Duodenal mucosa (tissue), 2 donors: ENCODE data around the gene KRTAP10-4.
"Not testable (repeated sequence)": the region's sequence is repeated elsewhere in the genome, so short reads cannot be mapped to it uniquely, and the experiment has no call there.

ENCODE experiments used
- H3K27ac ChIP-seq: one replicate; pipeline ENCODE4 v1.7.0; 2013; ENCODE audit warnings: low read depth, low read length
- H3K27me3 ChIP-seq, 2 donors: one replicate each; pipeline ENCODE4 v1.7.0; 2013; ENCODE audit warnings: low read length in 2 of 2, control low read depth in 1 of 2; ENCODE audit not compliant: insufficient read depth in 2 of 2, control insufficient read depth in 1 of 2
- H3K36me3 ChIP-seq, 2 donors: one replicate each; pipeline ENCODE4 v1.7.0; 2013; ENCODE audit warnings: low read length in 2 of 2, control low read depth in 1 of 2; ENCODE audit not compliant: insufficient read depth in 2 of 2, control insufficient read depth in 1 of 2
- H3K4me1 ChIP-seq, 2 donors: one replicate each; pipeline ENCODE4 v1.7.0; 2013; ENCODE audit warnings: low read length in 2 of 2, control low read depth in 1 of 2; ENCODE audit not compliant: insufficient read depth in 2 of 2, control insufficient read depth in 1 of 2
- H3K4me3 ChIP-seq, 2 donors: one replicate each; pipeline ENCODE4 v1.7.0; 2013; ENCODE audit warnings: low read length in 2 of 2, low read depth in 1 of 2
- H3K9ac ChIP-seq, 2 donors: one replicate each; pipeline ENCODE4 v1.7.0; 2013; ENCODE audit warnings: low read length in 2 of 2, low read depth in 1 of 2
- H3K9me3 ChIP-seq, 2 donors: one replicate each; pipeline ENCODE4 v1.7.0; 2013; ENCODE audit warnings: low read length in 2 of 2, control low read depth in 1 of 2; ENCODE audit not compliant: control insufficient read depth in 1 of 2

KRTAP10-4 gene

DNA sequence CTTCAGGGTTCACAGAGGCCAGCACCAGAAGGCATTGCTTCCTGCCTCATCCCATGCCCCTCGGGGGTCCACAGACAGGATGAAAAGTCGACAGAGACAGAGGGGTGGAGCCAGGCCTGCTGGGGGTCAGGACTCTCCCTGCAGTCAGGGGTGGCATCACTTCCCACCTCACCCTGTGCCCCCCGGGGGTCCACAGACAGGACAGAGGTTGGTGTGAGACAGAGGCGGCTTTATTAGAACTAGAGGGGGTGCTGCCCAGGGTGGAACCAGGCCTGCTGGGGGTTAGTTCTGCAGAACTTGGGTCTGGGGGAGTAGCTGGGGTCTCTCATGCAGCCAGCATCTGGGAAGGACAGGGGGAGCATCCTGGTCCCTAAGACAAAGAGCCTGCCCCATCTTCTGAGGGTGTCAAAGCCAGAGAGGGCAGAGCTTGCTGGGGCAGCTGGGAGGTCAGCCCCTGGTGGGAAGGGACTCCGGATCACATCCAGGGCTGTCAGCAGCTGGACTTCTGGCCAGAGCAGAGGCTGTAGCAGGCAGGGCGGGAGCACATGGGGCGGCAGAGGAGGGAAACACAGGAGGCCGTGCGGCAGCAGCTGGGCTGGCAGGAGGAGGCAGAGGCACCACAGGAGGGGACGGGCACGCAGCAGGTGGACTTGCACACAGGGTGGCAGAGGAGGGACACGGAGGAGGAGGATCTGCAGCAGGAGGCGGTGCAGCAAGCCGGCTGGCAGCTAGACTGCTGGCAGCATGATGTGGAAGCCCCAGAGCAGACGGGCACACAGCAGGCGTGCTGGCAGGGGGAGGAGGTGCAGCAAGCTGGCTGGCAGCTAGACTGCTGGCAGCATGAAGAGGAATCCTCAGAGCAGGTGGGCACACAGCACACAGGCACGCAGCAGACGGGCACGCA, 17.6 kb downstream of the KRTAP10-4 start:
- H3K27me3 ChIP-seq, result peaks cover 0 to 17% of the 10 kb centered on the region in 2 donors
- not testable (repeated sequence) for H3K9me3 ChIP-seq, H3K4me3 ChIP-seq, H3K27ac ChIP-seq, H3K4me1 ChIP-seq, H3K9ac ChIP-seq, H3K36me3 ChIP-seq

DNA sequence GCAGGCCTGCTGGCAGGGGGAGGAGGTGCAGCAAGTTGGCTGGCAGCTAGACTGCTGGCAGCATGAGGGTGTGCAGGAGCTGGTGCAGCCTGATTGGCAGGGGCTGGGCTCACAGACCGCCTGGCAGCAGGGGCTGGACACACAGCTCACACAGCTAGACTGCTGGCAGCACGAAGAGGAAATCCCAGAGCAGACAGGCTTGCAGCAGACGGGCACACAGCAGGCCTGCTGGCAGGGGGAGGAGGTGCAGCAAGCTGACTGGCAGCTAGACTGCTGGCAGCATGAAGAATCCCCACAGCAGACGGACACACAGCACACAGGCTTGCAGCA, 18.2 kb downstream of the KRTAP10-4 start:
- not testable (repeated sequence) for H3K9me3 ChIP-seq, H3K4me3 ChIP-seq, H3K27ac ChIP-seq, H3K4me1 ChIP-seq, H3K9ac ChIP-seq, H3K36me3 ChIP-seq
- H3K27me3 ChIP-seq, result peaks cover 0 to 16% of the 10 kb centered on the region in 2 donors

DNA sequence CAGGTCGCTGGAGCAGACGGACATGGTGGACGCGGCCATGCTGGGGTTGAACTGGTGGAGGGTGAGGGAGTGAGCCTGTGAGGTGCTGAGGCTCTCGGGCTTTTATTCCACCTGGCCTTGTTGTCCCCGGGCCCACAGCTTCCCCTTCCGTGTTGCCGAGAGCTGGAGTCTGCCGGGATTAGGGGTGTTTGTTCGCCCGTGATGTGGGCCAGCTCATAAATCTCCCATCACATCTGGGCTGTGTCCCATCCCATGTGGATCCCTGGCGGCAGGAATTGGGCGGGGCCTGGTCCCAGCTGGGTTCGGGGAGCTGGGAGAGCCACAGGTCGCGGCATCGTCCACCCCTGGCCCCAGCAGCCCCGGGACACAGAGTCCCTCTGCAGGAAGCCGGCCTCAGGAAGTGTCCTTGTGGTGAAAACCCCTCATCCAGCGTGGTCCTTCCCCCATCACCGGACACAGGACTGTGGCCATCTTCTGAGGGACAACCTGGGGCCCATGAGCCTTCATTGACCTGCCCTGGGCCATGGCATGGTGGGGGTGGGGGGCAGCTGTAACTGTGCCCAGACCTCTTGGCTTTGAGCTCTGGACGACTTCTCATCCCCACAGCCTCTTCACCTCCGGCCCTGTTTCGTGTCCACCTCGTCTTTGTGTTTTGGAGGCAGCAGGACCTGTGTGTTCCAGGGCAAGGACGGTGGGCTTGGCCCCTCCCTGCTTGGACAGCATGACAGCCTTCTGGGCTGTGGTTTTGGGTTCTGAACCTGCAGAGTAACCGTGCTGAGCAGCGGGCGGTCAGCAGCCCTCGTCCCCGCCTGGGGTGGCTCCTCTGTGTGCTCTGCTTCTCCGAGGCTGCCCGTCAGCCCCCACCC, 19.1 kb downstream of the KRTAP10-4 start, which contains the start of gene KRTAP10-6:
Gene KRTAP10-6 (minus strand): TSS at position 60 of the 866 bp plus-strand sequence. CDS start 21 bp downstream, at position 39.
- peaks cover 0 to 16% of the 10 kb centered on the region in 2 donors for H3K27me3 ChIP-seq
- no peaks in the 10 kb centered on the region for H3K4me1 ChIP-seq

DNA sequence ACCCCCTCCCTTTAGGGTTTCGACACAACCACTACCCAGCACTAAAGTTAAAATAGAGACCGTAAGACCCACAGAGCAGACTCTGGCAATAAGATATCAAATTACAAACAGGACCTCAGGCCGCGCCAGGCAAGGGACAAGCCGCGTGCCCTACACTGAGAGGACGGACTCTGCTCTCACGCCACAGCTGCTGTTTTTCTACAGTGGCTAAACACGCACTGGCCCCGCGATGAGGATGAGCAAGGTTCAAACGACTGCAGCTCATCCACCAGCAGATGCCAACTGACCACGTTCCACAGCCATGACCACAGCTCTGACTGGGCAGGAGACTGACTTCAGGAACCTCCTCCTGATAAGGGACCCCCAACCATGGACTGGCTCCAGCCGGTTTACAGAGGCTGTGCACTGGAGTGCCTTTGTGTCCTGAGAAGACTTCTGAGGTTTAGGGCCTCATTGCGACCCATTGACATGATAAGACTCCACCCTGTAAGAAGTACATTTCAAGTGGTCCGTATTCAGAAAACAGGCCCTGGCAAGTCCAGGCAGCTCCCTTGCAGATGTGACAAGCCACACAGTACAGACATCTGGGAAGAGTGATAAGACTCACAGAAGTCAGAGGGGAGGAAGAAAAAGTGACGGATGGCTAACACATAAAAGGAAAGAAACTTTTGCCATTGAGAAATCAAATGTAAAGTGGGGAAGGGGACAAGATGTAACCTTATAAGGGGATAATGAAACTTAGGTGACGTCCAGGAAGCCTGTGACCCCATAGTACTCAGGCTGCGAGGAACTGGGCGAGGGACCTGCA, 20.3 kb downstream of the KRTAP10-4 start:
- no peaks in the 10 kb centered on the region for H3K9me3 ChIP-seq
- H3K4me1 ChIP-seq, result no peaks in the 10 kb centered on the region
- H3K9ac ChIP-seq, result no peak overlapping the region
- no peak overlapping the region for H3K27ac ChIP-seq
- no peaks in the 10 kb centered on the region for H3K36me3 ChIP-seq
- H3K4me3 ChIP-seq, result no peak overlapping the region
- H3K27me3 ChIP-seq, result peaks cover 0 to 16% of the 10 kb centered on the region in 2 donors

More for the DNA sequence above, 19.1 kb downstream of the KRTAP10-4 start, which contains the start of gene KRTAP10-6:
- no peak within 1 kb of the TSS for H3K9ac ChIP-seq
- no peaks in the 10 kb centered on the region for H3K36me3 ChIP-seq
- H3K9me3 ChIP-seq, result no peaks in the 10 kb centered on the region
- H3K27ac ChIP-seq, result no peak within 1 kb of the TSS
- no peak within 1 kb of the TSS for H3K4me3 ChIP-seq

DNA sequence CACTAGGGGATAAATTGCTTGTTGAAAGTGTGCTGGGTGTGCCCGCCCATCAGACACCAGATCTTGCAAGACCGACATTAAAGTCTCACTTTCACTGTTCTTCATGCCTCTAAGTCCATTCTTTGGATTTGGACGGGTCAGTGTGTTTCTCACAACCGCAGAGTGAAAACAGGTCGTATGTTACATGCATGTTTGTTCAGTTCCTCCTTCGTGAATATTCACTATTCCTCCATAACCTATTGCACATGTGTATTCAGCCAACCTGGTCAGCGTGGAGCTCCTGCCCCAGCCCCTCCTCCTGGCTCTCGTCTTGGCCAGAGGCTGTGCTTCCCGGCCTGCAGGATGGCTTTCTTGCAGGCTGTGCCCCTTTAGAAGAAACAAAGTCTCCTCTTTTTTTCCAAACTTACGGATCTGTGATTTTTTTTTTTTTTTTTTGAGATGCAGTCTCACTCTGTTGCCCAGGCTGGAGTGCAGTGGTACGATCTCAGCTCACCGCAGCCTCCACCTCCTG, 20.9 kb downstream of the KRTAP10-4 start:
- Histone ChIP-seq H3K4me1 (no peaks in the 10 kb centered on the region), H3K27me3 (peaks cover 0 to 14% of the 10 kb centered on the region in 2 donors), H3K4me3 (no peak overlapping the region), H3K9me3 (no peaks in the 10 kb centered on the region), H3K27ac (no peak overlapping the region), H3K9ac (no peak overlapping the region), H3K36me3 (no peaks in the 10 kb centered on the region)

DNA sequence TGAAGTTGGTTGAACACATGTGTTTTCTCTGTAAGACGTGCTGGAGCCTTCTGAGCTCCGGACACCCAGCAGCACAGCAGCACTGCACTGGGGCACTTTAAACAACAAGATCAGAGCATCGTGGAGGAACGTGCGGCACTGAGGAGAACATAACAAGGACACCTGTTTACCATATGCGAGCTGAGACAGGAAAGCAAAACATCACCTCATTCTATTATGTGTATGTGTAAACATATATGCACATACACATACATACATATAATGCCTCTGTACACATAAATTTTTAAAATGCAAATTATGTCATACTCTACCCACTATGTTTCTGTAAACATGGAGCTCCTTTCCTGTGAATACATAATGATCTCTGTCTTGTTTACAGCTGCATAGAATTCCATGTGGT, 22.0 kb downstream of the KRTAP10-4 start:
- H3K9ac ChIP-seq, result no peak overlapping the region
- H3K27ac ChIP-seq, result no peak overlapping the region
- H3K4me1 ChIP-seq, result no peaks in the 10 kb centered on the region
- peaks cover 0 to 21% of the 10 kb centered on the region in 2 donors for H3K27me3 ChIP-seq
- H3K4me3 ChIP-seq, result no peak overlapping the region
- H3K36me3 ChIP-seq, result no peaks in the 10 kb centered on the region
- no peaks in the 10 kb centered on the region for H3K9me3 ChIP-seq

DNA sequence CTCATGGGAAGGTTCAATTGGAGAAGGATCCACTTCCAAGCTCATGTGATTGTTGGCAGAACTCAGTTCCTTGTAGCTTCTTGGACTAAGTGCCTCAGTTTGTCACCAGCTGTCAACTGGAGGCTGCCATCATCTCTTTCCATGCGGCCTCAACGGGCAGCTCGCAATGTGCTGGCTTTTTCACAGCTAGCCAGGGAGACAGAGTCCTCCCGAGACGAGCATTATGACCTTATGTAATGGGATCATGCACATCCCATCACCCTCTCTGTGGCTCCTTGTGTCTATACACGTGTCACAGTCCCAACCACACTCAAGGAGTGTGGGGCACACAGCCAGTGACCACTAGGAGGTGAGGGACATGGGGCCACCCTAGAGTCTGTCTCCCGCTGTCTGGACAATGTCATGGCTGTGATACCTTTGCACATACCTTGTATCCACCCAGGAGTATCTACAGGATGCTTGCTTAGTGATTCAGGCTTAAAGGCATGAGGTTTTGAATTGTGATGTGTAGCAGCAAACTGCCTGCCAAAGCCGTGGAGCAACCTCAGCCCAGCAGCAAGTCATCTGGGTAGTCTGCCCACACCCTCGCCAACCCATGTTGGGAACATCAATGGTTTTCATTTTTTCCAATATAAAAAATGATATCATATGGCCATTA, 22.7 kb downstream of the KRTAP10-4 start:
- H3K4me1 ChIP-seq, result no peaks in the 10 kb centered on the region
- H3K27ac ChIP-seq, result no peak overlapping the region
- no peak overlapping the region for H3K9ac ChIP-seq
- no peaks in the 10 kb centered on the region for H3K9me3 ChIP-seq
- H3K36me3 ChIP-seq, result no peaks in the 10 kb centered on the region
- no peak overlapping the region for H3K4me3 ChIP-seq
- peaks cover 0 to 24% of the 10 kb centered on the region in 2 donors for H3K27me3 ChIP-seq

DNA sequence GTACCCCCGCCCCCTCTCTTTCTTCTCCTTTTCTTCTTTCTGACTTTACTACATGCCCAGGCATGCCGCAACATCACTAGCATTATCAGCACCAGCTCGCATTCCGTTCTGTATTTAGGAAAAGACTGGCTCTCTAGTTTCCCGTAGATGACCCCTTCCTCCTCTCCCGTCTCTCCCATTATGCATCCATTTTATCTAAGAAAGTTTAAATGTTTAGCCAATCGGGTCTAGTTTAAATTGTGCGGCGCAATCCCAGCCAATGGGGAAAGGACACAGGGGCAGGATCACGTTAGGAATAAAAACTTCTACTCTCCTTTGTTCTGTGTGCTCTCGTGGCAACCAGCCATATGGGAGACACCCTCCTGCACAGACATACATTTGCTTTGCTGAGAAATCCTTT, 24.5 kb downstream of the KRTAP10-4 start:
- Histone ChIP-seq H3K9me3 (no peaks in the 10 kb centered on the region), H3K27me3 (peaks cover 5 to 24% of the 10 kb centered on the region in 2 donors), H3K9ac (no peak overlapping the region)

DNA sequence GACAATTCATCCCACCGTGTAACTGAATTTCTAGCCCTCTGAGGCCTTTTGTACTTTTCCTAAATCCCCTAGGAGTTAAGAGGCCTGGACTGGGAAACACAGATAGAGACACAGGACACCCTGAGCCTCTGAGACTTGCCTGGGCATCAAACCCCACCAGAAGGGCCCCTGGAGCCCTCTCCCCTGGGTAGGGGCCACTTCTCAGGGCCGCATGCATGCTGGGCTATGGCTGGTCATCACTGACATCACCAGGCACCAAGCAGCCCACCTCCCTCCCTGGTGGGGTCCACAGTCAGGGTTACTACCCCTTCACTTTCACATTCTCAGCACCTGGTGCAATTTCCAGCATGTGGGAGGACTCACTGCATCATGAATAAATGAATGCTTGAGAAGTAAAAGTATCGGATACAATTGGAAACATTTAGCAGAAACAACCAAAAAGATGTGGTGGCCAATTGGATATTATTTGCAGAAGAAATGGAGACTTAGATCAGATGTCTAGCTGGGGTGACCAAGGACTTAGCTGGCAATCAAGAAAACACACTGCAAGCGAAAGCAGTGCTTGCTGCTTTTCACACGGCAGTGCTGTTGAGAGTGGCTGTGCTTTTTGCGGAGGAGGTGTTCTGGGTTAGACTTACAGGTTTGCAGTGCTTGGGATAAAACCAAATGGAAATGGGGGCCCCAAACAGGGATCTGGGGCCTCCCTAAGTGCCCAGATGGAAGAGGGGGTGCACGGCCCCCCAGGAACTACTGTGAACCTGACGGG, 25.9 kb downstream of the KRTAP10-4 start:
- Histone ChIP-seq H3K9me3 (no peaks in the 10 kb centered on the region), H3K4me1 (no peaks in the 10 kb centered on the region), H3K36me3 (no peaks in the 10 kb centered on the region), H3K27ac (no peak overlapping the region), H3K4me3 (no peak overlapping the region), H3K9ac (no peak overlapping the region), H3K27me3 (peaks cover 5 to 26% of the 10 kb centered on the region in 2 donors)

More for the DNA sequence above, 24.5 kb downstream of the KRTAP10-4 start:
- Histone ChIP-seq H3K27ac (no peak overlapping the region), H3K4me1 (no peaks in the 10 kb centered on the region), H3K4me3 (no peak overlapping the region), H3K36me3 (no peaks in the 10 kb centered on the region)
